GM12865 (cell line): ENCODE measurements around the gene PI4KB.

Source experiments
- DNase-seq: peaks from one replicate; pipeline ENCODE4 v3.0.0; 2010; ENCODE audit warnings: low read depth
- H3K4me3 ChIP-seq: 2 replicates; pipeline ENCODE4 v1.5.1; 2011; ENCODE audit warnings: mild to moderate bottlenecking, low read depth, low read length, control low read depth
- TF ChIP-seq, protein P1 (sequence below): IDR thresholded peaks from 2 replicates; pipeline ENCODE4 v1.5.1; 2011; ENCODE audit warnings: low read length, control low read depth, low read depth, inconsistent platforms; ENCODE audit not compliant: insufficient read depth; ENCODE audit errors: missing control alignments

Gene PI4KB

DNA sequence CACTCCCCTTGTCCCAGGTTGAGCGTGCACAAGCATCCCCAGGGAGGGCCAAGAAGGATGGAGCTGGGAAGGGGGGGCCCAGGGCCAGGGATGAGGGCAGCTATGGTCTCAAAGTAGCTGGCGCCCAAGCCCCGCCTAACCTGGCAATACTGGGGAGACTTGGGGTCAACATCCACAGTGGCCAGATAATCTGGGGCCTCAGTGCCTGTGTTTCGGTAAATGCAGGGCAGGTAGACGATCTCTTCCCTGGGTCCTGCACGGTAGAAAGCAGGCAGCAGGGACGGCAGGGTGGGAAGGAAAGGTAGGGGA, 42.0 kb upstream of the PI4KB start:
- H3K4me3 ChIP-seq, result no peak overlapping the region
- no peak for DNase-seq
- TF ChIP-seq, protein P1, sequence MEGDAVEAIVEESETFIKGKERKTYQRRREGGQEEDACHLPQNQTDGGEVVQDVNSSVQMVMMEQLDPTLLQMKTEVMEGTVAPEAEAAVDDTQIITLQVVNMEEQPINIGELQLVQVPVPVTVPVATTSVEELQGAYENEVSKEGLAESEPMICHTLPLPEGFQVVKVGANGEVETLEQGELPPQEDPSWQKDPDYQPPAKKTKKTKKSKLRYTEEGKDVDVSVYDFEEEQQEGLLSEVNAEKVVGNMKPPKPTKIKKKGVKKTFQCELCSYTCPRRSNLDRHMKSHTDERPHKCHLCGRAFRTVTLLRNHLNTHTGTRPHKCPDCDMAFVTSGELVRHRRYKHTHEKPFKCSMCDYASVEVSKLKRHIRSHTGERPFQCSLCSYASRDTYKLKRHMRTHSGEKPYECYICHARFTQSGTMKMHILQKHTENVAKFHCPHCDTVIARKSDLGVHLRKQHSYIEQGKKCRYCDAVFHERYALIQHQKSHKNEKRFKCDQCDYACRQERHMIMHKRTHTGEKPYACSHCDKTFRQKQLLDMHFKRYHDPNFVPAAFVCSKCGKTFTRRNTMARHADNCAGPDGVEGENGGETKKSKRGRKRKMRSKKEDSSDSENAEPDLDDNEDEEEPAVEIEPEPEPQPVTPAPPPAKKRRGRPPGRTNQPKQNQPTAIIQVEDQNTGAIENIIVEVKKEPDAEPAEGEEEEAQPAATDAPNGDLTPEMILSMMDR, result no peak

DNA sequence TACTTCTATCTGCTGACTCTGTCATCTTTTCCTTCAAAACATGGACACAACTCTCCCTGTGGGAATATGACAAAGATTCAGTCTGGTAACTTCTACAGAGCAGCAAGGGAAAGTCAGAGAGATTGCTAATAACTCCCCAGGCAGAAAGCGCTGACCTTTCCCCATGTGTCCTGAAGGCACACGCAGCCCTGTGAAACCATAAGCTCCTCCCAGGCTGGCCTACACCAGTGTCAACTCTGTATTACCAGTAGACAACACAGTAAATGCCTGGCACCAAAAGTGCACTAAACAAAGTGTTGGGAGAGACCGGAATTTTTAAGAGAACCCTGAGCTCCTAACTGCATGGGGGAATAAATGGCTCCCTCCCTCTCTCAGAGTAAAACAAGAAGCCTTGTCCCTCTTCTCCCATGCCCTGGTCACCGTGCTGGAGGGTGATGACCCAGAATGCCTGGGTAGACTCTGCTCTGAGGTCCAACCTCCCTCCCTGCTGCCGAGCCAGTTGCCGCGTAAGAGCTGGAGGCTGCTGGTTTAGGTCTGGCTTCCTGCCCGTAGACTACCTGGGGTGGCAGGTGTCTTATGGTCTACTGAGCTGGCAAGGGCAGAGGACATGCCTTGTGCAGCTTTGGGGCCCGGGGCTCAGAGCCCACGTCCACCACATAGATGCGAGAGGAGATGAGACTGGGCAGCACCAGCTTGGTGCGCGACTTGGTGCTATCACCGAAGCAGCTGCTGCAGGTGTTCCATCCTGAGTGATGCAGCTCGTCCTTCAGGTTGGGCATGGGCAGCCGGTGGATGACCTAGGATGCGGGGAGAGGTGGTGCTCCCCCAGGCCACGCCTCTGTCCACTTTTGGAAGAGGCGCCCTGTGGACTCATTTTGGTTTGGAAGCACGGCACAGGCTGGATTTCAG, 41.4 kb upstream of the PI4KB start:
- TF ChIP-seq, protein P1, result no peak
- H3K4me3 ChIP-seq, result no peak overlapping the region
- no peak for DNase-seq

DNA sequence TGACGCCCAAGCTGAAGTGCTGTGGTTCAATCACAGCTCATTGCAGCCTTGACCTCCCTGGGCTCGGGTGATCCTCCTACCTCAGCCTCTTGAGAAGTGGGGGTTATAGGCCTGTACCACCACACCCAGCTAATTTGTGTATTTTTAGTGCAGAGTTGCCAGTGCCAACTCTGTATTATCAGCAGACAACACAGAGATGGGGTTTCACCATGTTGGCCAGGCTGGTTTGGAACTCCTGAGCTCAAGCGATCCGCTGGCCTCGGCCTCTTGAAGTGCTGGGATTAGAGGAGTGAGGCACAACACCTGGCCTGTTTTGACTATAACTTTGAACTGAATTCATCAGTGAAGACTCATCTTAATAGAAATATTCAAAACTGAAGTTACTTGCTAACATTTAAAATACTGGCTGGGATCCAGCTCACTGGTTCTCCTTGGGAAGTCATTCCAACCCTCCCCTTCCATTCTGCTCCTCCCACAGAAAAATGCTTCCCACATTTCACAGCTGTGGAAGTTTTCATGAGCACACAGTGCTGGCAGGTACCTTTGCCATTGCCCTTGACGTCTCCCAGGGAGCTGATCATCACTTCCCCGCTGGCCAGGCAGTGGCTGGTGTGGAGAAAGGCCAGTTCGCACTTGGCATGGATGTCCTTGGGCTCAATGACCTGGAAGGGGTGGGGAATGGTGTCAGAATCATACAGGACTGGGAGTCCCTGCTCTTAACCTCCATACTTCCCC, 40.6 kb upstream of the PI4KB start:
- no peak for DNase-seq
- TF ChIP-seq, protein P1, result no peak
- no peak overlapping the region for H3K4me3 ChIP-seq

GRCh38 chr1:151364996-151365395, 37.8 kb upstream of the PI4KB start:
- H3K4me3 ChIP-seq, result no peak overlapping the region
- DNase-seq, result no peak
- TF ChIP-seq, protein P1, result peak; percentile 4

GRCh38 chr1:151362308-151363155, 35.3 kb upstream of the PI4KB start:
- H3K4me3 ChIP-seq, result no peak overlapping the region
- TF ChIP-seq, protein P1, result no peak
- DNase-seq, result no peak

DNA sequence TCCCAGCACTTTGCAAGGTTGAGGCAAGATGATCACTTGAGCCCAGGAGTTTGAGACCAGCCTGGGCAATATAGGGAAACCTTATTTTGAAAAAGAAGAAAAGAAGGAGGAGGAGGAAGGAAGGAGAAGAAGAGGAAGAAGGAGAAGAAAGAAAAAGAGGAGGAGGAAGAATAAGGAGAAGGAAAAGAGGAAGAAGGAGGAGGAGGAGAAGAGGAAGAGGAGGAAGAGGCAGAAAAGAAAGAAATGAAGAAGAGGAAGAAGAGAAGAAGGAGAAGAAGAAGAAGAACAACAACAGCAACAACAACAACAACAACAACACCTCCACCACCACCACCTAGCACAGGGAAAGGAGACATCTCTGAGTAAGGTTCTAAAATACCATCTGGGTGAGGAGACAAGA, 34.7 kb upstream of the PI4KB start:
- H3K4me3 ChIP-seq, result no peak overlapping the region
- TF ChIP-seq, protein P1, result no peak
- no peak for DNase-seq
